Astrocyte (in vitro differentiated cells and primary cell): ENCODE measurements around the gene ROCK1.

Experiments used
- CTCF ChIP-seq: IDR thresholded peaks from 2 replicates; pipeline ENCODE4 v1.5.1; 2011; ENCODE audit warnings: low read depth, mild to moderate bottlenecking, inconsistent platforms, low read length, moderate library complexity; ENCODE audit not compliant: insufficient read depth
- EZH2 ChIP-seq: IDR thresholded peaks from 2 replicates; pipeline ENCODE4 v1.6.1; 2012; ENCODE audit warnings: mild to moderate bottlenecking, low read length, inconsistent platforms; ENCODE audit not compliant: insufficient read depth

DNA sequence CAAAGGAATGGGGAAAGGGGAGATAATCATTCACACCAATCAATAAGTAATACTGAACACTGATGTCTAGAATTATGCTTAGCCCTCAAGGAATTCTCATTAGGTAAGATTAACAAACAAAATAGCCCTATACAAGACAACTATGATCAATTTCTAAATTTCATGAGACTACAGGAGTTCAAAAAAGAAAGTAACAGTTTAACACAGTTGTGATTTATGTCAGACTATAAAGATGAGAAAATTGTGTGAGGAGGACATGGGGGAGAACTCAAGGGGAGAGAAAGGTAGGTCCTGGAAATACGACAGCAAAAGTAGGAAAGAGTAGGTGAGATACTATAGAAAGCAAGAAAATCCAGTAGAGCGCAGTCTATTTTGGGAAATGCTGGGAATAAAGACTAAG is 14.9 kb downstream of the ROCK1 start:
- TF ChIP-seq CTCF (no peak), EZH2 (no peak)
